Kidney epithelial cell (primary cell): ENCODE measurements around the gene LRRC70. TPM values are rescaled to one million over a fixed set of nuclear protein-coding genes. Genes with fewer than 3 reads are reported as not detected.
"Not testable (repeated sequence)": the region's sequence is repeated elsewhere in the genome, so short reads cannot be mapped to it uniquely, and the experiment has no call there.

Experiments
- DNase-seq: peaks from one replicate; pipeline ENCODE4 v3.0.0-alpha.2; 2010; ENCODE audit warnings: low read depth
- H3K27me3 ChIP-seq: 2 replicates; pipeline ENCODE4 v1.6.0; 2011; ENCODE audit warnings: low read length; ENCODE audit not compliant: control insufficient read depth, insufficient read depth
- H3K36me3 ChIP-seq: 2 replicates; pipeline ENCODE4 v1.5.1; 2011; ENCODE audit warnings: low read length; ENCODE audit not compliant: control insufficient read depth, insufficient read depth
- H3K4me3 ChIP-seq: 2 replicates; pipeline ENCODE4 v1.5.1; 2011; ENCODE audit warnings: low read depth, mild to moderate bottlenecking, control low read depth, low read length
- CTCF ChIP-seq: IDR thresholded peaks from 2 replicates; pipeline ENCODE4 v1.5.1; 2011; ENCODE audit warnings: mild to moderate bottlenecking, moderate library complexity, low read length, control low read depth, inconsistent platforms; ENCODE audit not compliant: insufficient read depth, poor library complexity, severe bottlenecking
- total RNA-seq: library from RNA; depleted of rRNA; stranded (reverse); fragments of >200 nt; gene quantifications from 2 replicates; pipeline ENCODE4 v1.2.3, GENCODE V29; 2015

Gene LRRC70
- total RNA-seq, 1 donor from 2014 or later = 0.25 TPM

- no peak for TF ChIP-seq CTCF
- Histone ChIP-seq H3K4me3 (no peak overlapping the region), H3K27me3 (no peaks in the 10 kb centered on the region)
These were observed 19.7 kb upstream of the LRRC70 start for GRCh38 chr5:62558941-62559340.

GRCh38 chr5:62560786-62561185 is 17.8 kb upstream of the LRRC70 start:
- Histone ChIP-seq H3K4me3 (no peak overlapping the region), H3K27me3 (no peaks in the 10 kb centered on the region), H3K36me3 (no peaks in the 10 kb centered on the region)
- DNase-seq = no peak
- no peak for TF ChIP-seq CTCF

More at GRCh38 chr5:62558941-62559340, 19.7 kb upstream of the LRRC70 start:
- H3K36me3 ChIP-seq = no peaks in the 10 kb centered on the region
- DNase-seq = no peak

GRCh38 chr5:62561896-62562295 is 16.7 kb upstream of the LRRC70 start:
- DNase-seq = no peak
- TF ChIP-seq CTCF = no peak
- no peak overlapping the region for H3K4me3 ChIP-seq
- H3K36me3 ChIP-seq = no peaks in the 10 kb centered on the region
- H3K27me3 ChIP-seq = no peaks in the 10 kb centered on the region

GRCh38 chr5:62562867-62563266 is 15.8 kb upstream of the LRRC70 start:
- Histone ChIP-seq H3K36me3 (no peaks in the 10 kb centered on the region), H3K4me3 (no peak overlapping the region), H3K27me3 (no peaks in the 10 kb centered on the region)
- TF ChIP-seq CTCF = no peak
- DNase-seq = no peak

GRCh38 chr5:62564101-62564500 is 14.5 kb upstream of the LRRC70 start:
- Histone ChIP-seq H3K4me3 (no peak overlapping the region), H3K27me3 (no peaks in the 10 kb centered on the region), H3K36me3 (no peaks in the 10 kb centered on the region)
- TF ChIP-seq CTCF = no peak
- no peak for DNase-seq

GRCh38 chr5:62565740-62566139 is 12.9 kb upstream of the LRRC70 start:
- not testable (repeated sequence) for H3K36me3 ChIP-seq, H3K27me3 ChIP-seq, DNase-seq, H3K4me3 ChIP-seq
